IPS-15b (cell line): ENCODE measurements around the gene ZDHHC1.
"Not testable (repeated sequence)": the region's sequence is repeated elsewhere in the genome, so short reads cannot be mapped to it uniquely, and the experiment has no call there.

ENCODE experiments used
- H3K27me3 ChIP-seq: one replicate; pipeline ENCODE4 v1.6.1; 2013; ENCODE audit warnings: low read length; ENCODE audit not compliant: control insufficient read depth, insufficient read depth
- H3K36me3 ChIP-seq: one replicate; pipeline ENCODE4 v1.6.1; 2013; ENCODE audit warnings: low read length; ENCODE audit not compliant: control insufficient read depth, insufficient read depth
- H3K4me1 ChIP-seq: one replicate; pipeline ENCODE4 v1.6.1; 2013; ENCODE audit warnings: mild to moderate bottlenecking, low read length; ENCODE audit not compliant: control insufficient read depth, insufficient read depth
- H3K4me3 ChIP-seq: one replicate; pipeline ENCODE4 v1.5.1; 2013; ENCODE audit warnings: low read depth, low read length
- H3K9ac ChIP-seq: one replicate; pipeline ENCODE4 v1.6.1; 2013; ENCODE audit warnings: low read depth, mild to moderate bottlenecking, low read length
- H3K9me3 ChIP-seq: one replicate; pipeline ENCODE4 v1.6.1; 2013; ENCODE audit warnings: mild to moderate bottlenecking, low read length; ENCODE audit not compliant: control insufficient read depth, insufficient read depth

ZDHHC1 gene

DNA sequence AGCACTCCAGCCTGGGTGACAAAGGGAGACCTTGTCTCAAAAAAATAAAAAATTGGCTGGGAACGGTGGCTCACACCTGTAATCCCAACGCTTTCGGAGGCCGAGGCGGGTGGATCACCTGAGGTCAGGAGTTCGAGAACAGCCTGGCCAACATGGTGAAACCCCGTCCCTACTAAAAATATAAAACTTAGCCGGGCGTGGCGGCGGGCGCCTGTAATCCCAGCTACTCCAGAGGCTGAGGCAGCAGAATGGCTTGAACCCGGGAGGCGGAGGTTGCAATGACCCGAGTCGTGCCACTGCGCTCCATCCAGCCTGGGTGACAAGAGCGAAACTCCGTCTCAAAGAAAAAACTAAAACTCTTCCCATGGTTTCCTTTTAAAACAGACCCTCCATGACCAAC, 856 bp downstream of the ZDHHC1 start:
- H3K27me3 ChIP-seq, H3K4me1 ChIP-seq, H3K36me3 ChIP-seq, H3K9ac ChIP-seq, H3K9me3 ChIP-seq: not testable (repeated sequence)
- peak overlapping the region; percentile 58 for H3K4me3 ChIP-seq

DNA sequence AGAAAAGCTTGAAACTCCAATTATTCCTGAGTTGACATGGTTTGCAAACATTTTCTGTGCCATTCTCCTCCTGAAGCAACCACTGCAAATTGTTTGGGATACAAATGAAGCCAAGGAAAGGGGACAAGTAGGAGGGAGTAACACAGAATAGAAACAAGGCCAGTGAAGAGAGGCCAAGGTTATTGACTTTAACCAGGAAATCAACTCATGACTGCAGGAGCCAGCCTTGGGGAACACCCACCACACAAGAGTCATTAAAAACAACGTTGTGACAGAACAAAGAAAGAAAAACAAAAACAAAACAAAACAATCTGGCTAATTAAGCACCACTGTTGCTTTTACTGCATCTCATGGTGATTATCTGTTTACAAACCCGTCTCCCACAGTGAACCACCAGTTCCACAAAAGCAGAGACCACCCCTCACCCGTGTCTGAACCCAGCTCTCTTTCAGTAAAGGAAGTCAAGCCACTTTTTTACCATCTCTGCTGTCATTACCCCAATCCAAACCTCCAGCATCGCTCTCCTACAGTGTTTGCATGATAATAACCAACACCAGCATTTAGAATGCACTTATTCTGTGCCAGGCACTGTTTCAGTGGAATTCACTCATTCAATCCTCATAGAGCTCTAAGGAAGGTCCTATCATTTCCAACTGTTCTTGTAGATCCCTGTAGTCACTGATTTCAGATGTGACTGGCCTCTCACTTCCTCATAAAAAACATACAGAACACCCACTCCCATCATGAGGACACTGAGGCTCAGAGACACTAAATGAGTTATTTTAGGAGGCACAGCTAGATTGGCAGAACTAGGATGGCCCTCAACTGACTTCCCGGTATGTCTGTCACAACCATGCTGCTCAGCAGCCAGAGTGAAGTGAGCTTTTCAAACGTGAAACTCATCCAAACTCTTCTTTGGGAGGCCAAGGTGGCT, 2.0 kb downstream of the ZDHHC1 start:
- H3K36me3 ChIP-seq: no peaks in the 10 kb centered on the region
- H3K27me3 ChIP-seq: no peaks in the 10 kb centered on the region
- H3K4me1 ChIP-seq: peaks cover 14% of the 10 kb centered on the region
- H3K4me3 ChIP-seq: no peak overlapping the region
- no peaks in the 10 kb centered on the region for H3K9me3 ChIP-seq
- no peak overlapping the region for H3K9ac ChIP-seq

- Histone ChIP-seq H3K4me1 (peaks cover 17% of the 10 kb centered on the region), H3K9me3 (no peaks in the 10 kb centered on the region), H3K4me3 (no peak overlapping the region), H3K9ac (no peak overlapping the region), H3K27me3 (no peaks in the 10 kb centered on the region), H3K36me3 (no peaks in the 10 kb centered on the region)
Observed at GRCh38 chr16:67412294-67412693, 4.0 kb downstream of the ZDHHC1 start.

- peaks cover 18% of the 10 kb centered on the region for H3K4me1 ChIP-seq
- no peaks in the 10 kb centered on the region for H3K9me3 ChIP-seq
- H3K36me3 ChIP-seq: no peaks in the 10 kb centered on the region
- no peak overlapping the region for H3K9ac ChIP-seq
- H3K4me3 ChIP-seq: no peak overlapping the region
- no peaks in the 10 kb centered on the region for H3K27me3 ChIP-seq
Observed at GRCh38 chr16:67411339-67411738, 4.9 kb downstream of the ZDHHC1 start.

- H3K9ac ChIP-seq: no peak overlapping the region
- H3K4me1 ChIP-seq: peaks cover 18% of the 10 kb centered on the region
- no peak overlapping the region for H3K4me3 ChIP-seq
- H3K9me3 ChIP-seq: no peaks in the 10 kb centered on the region
- no peaks in the 10 kb centered on the region for H3K27me3 ChIP-seq
- no peaks in the 10 kb centered on the region for H3K36me3 ChIP-seq
Observed at GRCh38 chr16:67409631-67410030, 6.6 kb downstream of the ZDHHC1 start.

- Histone ChIP-seq H3K36me3 (no peaks in the 10 kb centered on the region), H3K9me3 (no peaks in the 10 kb centered on the region), H3K27me3 (no peaks in the 10 kb centered on the region), H3K9ac (no peak overlapping the region), H3K4me3 (no peak overlapping the region), H3K4me1 (peaks cover 12% of the 10 kb centered on the region)
Observed at GRCh38 chr16:67407788-67408452, 8.4 kb downstream of the ZDHHC1 start.

GRCh38 chr16:67407176-67407787, 9.0 kb downstream of the ZDHHC1 start:
- Histone ChIP-seq H3K4me1 (peaks cover 12% of the 10 kb centered on the region), H3K9ac (peak overlapping the region; percentile 12), H3K27me3 (no peaks in the 10 kb centered on the region), H3K9me3 (no peaks in the 10 kb centered on the region), H3K36me3 (no peaks in the 10 kb centered on the region), H3K4me3 (no peak overlapping the region)

DNA sequence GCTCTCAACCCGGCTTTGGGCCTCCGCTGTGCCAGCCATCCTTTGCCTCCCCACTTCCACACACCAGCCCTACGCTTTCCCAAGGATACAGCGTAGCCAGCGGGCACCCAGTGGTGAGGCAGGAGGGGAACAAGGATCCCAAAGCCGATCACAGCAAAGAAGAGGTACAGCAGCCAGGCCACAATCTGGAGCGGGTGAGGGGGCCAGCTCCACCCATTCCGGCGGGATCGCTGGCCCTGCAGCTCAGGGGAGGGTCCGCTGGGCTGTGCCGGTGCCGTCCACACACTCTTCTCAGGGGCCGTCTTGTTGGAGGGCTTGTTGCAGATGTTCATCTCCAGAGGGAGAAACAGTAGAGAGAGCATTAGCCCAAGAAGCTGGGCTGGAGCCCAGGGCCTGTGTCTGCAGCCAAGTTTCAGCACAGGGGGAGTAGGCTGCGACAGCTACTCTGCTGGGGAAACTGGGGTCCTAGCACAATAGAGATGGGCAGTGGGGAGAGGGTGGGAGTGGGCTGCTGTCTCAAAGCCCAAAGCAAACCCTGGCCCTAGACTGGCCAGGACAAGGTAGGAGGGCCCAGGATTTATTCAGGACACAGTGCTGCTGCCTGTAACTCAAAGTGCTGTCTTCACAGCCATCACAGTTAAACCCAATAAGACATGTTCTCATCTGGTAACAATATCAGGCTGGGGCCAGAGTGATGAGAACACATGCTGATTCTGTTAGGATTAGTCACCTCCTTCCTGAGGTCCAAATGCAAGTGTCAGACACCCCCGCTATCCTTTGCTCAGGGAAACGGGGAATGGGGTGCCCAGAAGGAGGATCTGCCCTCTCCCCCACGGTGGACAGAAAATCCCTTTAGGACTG, 9.9 kb downstream of the ZDHHC1 start:
- no peak overlapping the region for H3K4me3 ChIP-seq
- no peak overlapping the region for H3K9ac ChIP-seq
- H3K9me3 ChIP-seq: no peaks in the 10 kb centered on the region

DNA sequence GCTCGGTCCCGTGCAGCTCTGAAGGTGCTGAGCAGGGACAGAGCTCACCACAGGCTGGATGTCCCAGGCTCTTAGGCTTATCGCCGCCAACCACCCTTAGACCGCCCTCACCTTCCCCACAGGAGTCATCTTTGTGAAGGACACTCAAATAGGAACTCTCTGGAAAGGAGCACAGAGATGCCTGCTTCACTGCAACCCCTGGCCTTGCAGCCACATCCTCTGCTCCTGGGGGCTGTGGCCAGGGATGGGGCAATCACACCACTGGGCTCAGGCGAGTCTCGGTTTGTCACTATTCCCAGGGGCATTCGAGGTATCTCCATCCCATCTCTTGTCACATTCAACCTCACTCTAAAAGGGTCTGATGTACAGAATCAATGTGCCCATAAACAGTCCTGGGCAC, 10.9 kb downstream of the ZDHHC1 start:
- Histone ChIP-seq H3K9me3 (no peaks in the 10 kb centered on the region), H3K27me3 (peaks cover 2% of the 10 kb centered on the region), H3K36me3 (no peaks in the 10 kb centered on the region), H3K4me3 (no peak overlapping the region), H3K4me1 (peaks cover 12% of the 10 kb centered on the region), H3K9ac (no peak overlapping the region)

More for the DNA sequence above, 9.9 kb downstream of the ZDHHC1 start:
- Histone ChIP-seq H3K36me3 (no peaks in the 10 kb centered on the region), H3K27me3 (no peaks in the 10 kb centered on the region), H3K4me1 (peaks cover 12% of the 10 kb centered on the region)

DNA sequence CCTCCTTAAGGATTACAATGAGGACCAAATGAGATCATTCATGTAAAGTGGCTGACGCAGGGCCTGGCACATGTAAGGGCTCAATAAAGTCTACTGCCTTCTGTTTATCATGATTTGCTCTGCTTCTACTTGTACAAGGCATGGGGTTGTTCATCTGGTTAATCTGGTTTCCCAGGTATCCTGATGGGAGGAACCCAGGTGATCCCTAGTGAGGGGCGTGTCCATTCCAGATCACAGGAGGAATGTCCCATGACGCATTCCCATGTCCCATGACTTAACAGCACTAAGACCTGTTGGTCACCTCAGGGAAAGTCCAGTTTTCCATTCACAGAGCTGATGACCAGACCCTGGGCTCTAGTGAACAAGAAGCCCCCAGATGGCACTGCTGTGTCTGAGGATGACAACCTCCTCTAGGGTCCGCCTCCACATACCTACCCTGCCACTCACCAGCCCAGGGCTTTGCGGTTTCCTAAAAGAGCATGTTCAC, 11.5 kb downstream of the ZDHHC1 start:
- Histone ChIP-seq H3K36me3 (no peaks in the 10 kb centered on the region), H3K4me3 (no peak overlapping the region), H3K9ac (no peak overlapping the region), H3K4me1 (peaks cover 7% of the 10 kb centered on the region), H3K9me3 (no peaks in the 10 kb centered on the region), H3K27me3 (peaks cover 2% of the 10 kb centered on the region)

GRCh38 chr16:67403976-67404555, 12.2 kb downstream of the ZDHHC1 start:
- H3K9ac ChIP-seq: no peak overlapping the region
- H3K4me1 ChIP-seq: peaks cover 7% of the 10 kb centered on the region
- no peaks in the 10 kb centered on the region for H3K36me3 ChIP-seq
- peaks cover 2% of the 10 kb centered on the region for H3K27me3 ChIP-seq
- H3K9me3 ChIP-seq: no peaks in the 10 kb centered on the region
- no peak overlapping the region for H3K4me3 ChIP-seq
